ENCODE data around the gene C16orf74.

Gene C16orf74

GRCh38 chr16:85796152-85796551, 45.3 kb upstream of the C16orf74 start:
- no peak for TF ChIP-seq CTCF (IDR thresholded peaks at IDR 0.05; ENCODE audit: low read length, missing control alignments)
- no peak overlapping the region for H3K4me3 ChIP-seq (replicated peaks; ENCODE audit: low read depth, low read length)

GRCh38 chr16:85794696-85795095, 43.8 kb upstream of the C16orf74 start:
- no peak for TF ChIP-seq CTCF (IDR thresholded peaks at IDR 0.05; ENCODE audit: low read length, missing control alignments)
- no peak for DNase-seq (ENCODE audit: low read depth)
- no peak overlapping the region for H3K4me3 ChIP-seq (replicated peaks; ENCODE audit: low read depth, low read length)

More at GRCh38 chr16:85796152-85796551, 45.3 kb upstream of the C16orf74 start:
- no peak for DNase-seq (ENCODE audit: low read depth)

- no peak overlapping the region for H3K4me3 ChIP-seq (replicated peaks; ENCODE audit: low read depth, low read length)
- no peak for DNase-seq (ENCODE audit: low read depth)
- no peak for TF ChIP-seq CTCF (IDR thresholded peaks at IDR 0.05; ENCODE audit: low read length, missing control alignments)
These were observed 42.9 kb upstream of the C16orf74 start for GRCh38 chr16:85793662-85794298.

GRCh38 chr16:85789773-85790172, 38.9 kb upstream of the C16orf74 start:
- DNase-seq (ENCODE audit: low read depth) = no peak
- H3K4me3 ChIP-seq (replicated peaks; ENCODE audit: low read depth, low read length) = no peak overlapping the region
- TF ChIP-seq CTCF (IDR thresholded peaks at IDR 0.05; ENCODE audit: low read length, missing control alignments) = no peak

- DNase-seq (ENCODE audit: low read depth) = no peak
- no peak for TF ChIP-seq CTCF (IDR thresholded peaks at IDR 0.05; ENCODE audit: low read length, missing control alignments)
- no peak overlapping the region for H3K4me3 ChIP-seq (replicated peaks; ENCODE audit: low read depth, low read length)
These were observed 37.9 kb upstream of the C16orf74 start for GRCh38 chr16:85788819-85789218.

GRCh38 chr16:85785927-85786326, 35.0 kb upstream of the C16orf74 start:
- no peak for DNase-seq (ENCODE audit: low read depth)
- no peak for TF ChIP-seq CTCF (IDR thresholded peaks at IDR 0.05; ENCODE audit: low read length, missing control alignments)
- H3K4me3 ChIP-seq (replicated peaks; ENCODE audit: low read depth, low read length) = no peak overlapping the region

GRCh38 chr16:85784813-85785212, 33.9 kb upstream of the C16orf74 start:
- no peak overlapping the region for H3K4me3 ChIP-seq (replicated peaks; ENCODE audit: low read depth, low read length)
- no peak for TF ChIP-seq CTCF (IDR thresholded peaks at IDR 0.05; ENCODE audit: low read length, missing control alignments)
- DNase-seq (ENCODE audit: low read depth) = no peak
